ENCODE data around the gene NECAB3. TPM values are rescaled to one million over a fixed set of nuclear protein-coding genes. Genes with fewer than 3 reads are reported as not detected.
A peak's percentile ranks its signal among the peaks of the same experiment; 100 is the strongest.

The NECAB3 gene
- polyA plus RNA-seq, 1 of the 3 experiments (the other 2 are of a cell fraction), result 20.1 TPM

DNA sequence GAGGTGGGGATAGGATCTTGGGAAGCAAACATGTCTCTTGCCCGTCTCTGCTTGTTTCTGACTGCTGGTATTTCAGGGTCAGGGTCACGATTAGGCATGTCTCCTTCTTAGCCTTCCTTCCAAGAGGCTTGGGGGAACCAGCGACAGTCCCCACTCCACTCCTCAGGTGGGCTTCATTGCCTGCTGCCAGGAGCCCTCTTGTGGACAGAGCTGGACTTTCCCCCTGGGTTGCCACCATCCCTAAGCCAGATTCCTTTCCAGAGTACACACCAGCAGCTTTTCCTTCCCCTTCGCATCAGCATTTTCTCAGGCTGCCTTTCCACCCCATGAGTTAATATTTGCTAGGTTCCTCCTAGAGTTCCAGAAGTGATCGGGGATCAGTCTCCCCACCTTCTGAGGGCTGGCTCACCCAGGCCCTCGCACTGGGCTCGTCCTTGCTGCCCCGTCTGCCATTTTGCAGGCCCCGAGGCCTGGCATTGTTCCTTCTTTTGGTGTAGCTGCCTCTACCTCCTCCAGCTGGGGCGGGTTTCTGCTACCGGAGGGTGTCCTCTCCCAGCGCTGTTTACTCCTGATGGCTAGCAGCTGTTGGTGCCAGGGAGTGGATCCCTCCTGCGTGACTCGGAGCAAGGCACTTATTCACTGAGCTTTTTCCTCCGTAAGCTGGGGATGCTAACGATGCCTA is 20.9 kb downstream of the NECAB3 start (continued):
- TF ChIP-seq FOXM1 (IDR thresholded peaks at IDR 0.05; ENCODE audit: low read depth) (no peak), EZH2phosphoT487 (IDR thresholded peaks at IDR 0.05; ENCODE audit: borderline replicate concordance, low read depth) (no peak), JUND (IDR thresholded peaks at IDR 0.05) (no peak), USF1 (IDR thresholded peaks at IDR 0.05; ENCODE audit: borderline replicate concordance, low read depth) (no peak), FOXJ3 (CRISPR knock-in tag; IDR thresholded peaks at IDR 0.05) (no peak), RAD21 (IDR thresholded peaks at IDR 0.05; ENCODE audit: low read length) (peak; percentile 96)
- TF ChIP-seq, protein P1, sequence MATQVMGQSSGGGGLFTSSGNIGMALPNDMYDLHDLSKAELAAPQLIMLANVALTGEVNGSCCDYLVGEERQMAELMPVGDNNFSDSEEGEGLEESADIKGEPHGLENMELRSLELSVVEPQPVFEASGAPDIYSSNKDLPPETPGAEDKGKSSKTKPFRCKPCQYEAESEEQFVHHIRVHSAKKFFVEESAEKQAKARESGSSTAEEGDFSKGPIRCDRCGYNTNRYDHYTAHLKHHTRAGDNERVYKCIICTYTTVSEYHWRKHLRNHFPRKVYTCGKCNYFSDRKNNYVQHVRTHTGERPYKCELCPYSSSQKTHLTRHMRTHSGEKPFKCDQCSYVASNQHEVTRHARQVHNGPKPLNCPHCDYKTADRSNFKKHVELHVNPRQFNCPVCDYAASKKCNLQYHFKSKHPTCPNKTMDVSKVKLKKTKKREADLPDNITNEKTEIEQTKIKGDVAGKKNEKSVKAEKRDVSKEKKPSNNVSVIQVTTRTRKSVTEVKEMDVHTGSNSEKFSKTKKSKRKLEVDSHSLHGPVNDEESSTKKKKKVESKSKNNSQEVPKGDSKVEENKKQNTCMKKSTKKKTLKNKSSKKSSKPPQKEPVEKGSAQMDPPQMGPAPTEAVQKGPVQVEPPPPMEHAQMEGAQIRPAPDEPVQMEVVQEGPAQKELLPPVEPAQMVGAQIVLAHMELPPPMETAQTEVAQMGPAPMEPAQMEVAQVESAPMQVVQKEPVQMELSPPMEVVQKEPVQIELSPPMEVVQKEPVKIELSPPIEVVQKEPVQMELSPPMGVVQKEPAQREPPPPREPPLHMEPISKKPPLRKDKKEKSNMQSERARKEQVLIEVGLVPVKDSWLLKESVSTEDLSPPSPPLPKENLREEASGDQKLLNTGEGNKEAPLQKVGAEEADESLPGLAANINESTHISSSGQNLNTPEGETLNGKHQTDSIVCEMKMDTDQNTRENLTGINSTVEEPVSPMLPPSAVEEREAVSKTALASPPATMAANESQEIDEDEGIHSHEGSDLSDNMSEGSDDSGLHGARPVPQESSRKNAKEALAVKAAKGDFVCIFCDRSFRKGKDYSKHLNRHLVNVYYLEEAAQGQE (IDR thresholded peaks at IDR 0.05; ENCODE audit: low read depth, low read length), result no peak

GRCh38 chr20:33651562-33652048 is 22.6 kb downstream of the NECAB3 start:
- no peak overlapping the region for H3K4me3 ChIP-seq (ENCODE audit: low read depth in 2 of 2, low read length in 1 of 2)
- CTCF ChIA-PET, result interaction anchor here (0.6 to 9.2 kb wide), 8 partner anchors 15 to 282 kb away, joined by 3 to 114 read pairs (median 7); partner anchors contain the start of genes ACTL10 and C20orf144
- TF ChIP-seq GABPA (IDR thresholded peaks at IDR 0.05; ENCODE audit: low read depth) (no peak), MXI1 (IDR thresholded peaks at IDR 0.05; ENCODE audit: low read depth, low read length) (no peak), NRF1 (IDR thresholded peaks at IDR 0.05; ENCODE audit: low read depth, low read length) (no peak), NFIC (IDR thresholded peaks at IDR 0.05; ENCODE audit: borderline replicate concordance) (no peak), TAF1 (IDR thresholded peaks at IDR 0.05; ENCODE audit: borderline replicate concordance, low read depth, low read length) (no peak), SMC3 (IDR thresholded peaks at IDR 0.05; ENCODE audit: low read depth, low read length) (no peak), FOXM1 (IDR thresholded peaks at IDR 0.05; ENCODE audit: low read depth) (no peak), RFX5 (IDR thresholded peaks at IDR 0.05; ENCODE audit: low read length) (no peak), CTCF (IDR thresholded peaks at IDR 0.05) (no peak), FOSL2 (IDR thresholded peaks at IDR 0.05; ENCODE audit: borderline replicate concordance, low read depth) (no peak), RAD21 (IDR thresholded peaks at IDR 0.05; ENCODE audit: low read length) (no peak), SIN3A (IDR thresholded peaks at IDR 0.05; ENCODE audit: borderline replicate concordance, low read depth, low read length) (no peak), MEF2A (IDR thresholded peaks at IDR 0.05; ENCODE audit: borderline replicate concordance, low read depth) (no peak), ELF1 (IDR thresholded peaks at IDR 0.05) (no peak), RXRA (IDR thresholded peaks at IDR 0.05; ENCODE audit: borderline replicate concordance, low read depth) (no peak), EZH2phosphoT487 (IDR thresholded peaks at IDR 0.05; ENCODE audit: borderline replicate concordance, low read depth) (no peak)
- TF ChIP-seq, protein P2, sequence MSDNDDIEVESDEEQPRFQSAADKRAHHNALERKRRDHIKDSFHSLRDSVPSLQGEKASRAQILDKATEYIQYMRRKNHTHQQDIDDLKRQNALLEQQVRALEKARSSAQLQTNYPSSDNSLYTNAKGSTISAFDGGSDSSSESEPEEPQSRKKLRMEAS (IDR thresholded peaks at IDR 0.05; ENCODE audit: low read depth), result no peak
- TF ChIP-seq, protein P3, sequence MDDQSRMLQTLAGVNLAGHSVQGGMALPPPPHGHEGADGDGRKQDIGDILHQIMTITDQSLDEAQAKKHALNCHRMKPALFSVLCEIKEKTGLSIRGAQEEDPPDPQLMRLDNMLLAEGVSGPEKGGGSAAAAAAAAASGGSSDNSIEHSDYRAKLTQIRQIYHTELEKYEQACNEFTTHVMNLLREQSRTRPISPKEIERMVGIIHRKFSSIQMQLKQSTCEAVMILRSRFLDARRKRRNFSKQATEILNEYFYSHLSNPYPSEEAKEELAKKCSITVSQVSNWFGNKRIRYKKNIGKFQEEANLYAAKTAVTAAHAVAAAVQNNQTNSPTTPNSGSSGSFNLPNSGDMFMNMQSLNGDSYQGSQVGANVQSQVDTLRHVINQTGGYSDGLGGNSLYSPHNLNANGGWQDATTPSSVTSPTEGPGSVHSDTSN (IDR thresholded peaks at IDR 0.05), result no peak
- TF ChIP-seq, protein P4, sequence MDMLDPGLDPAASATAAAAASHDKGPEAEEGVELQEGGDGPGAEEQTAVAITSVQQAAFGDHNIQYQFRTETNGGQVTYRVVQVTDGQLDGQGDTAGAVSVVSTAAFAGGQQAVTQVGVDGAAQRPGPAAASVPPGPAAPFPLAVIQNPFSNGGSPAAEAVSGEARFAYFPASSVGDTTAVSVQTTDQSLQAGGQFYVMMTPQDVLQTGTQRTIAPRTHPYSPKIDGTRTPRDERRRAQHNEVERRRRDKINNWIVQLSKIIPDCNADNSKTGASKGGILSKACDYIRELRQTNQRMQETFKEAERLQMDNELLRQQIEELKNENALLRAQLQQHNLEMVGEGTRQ (IDR thresholded peaks at IDR 0.05; ENCODE audit: borderline replicate concordance, low read depth, low read length), result no peak

More at GRCh38 chr20:33651562-33652048, 22.6 kb downstream of the NECAB3 start:
- Histone ChIP-seq H4K20me1 (ENCODE audit: insufficient read depth) (peaks cover 24% of the 10 kb centered on the region), H3K27me3 (ENCODE audit: insufficient read depth) (no peaks in the 10 kb centered on the region), H3K79me2 (ENCODE audit: insufficient read depth) (no peaks in the 10 kb centered on the region), H3F3A (replicated peaks; ENCODE audit: insufficient read depth) (peaks cover 23% of the 10 kb centered on the region), H3K9me3 (no peaks in the 10 kb centered on the region), H3K4me1 (ENCODE audit: control insufficient read depth in 1 of 2, insufficient read depth in 2 of 2, low read depth in 1 of 2, low read length in 1 of 2) (peaks cover 13 to 51% of the 10 kb centered on the region in 2 experiments; a peak in 3 of 4 replicates), H3K36me3 (replicated peaks in 1 of 2; ENCODE audit: control insufficient read depth in 1 of 2, insufficient read depth in 2 of 2, low read length in 1 of 2) (no peaks in the 10 kb centered on the region), H2AFZ (ENCODE audit: low read depth) (no peak overlapping the region), H3K27ac (ENCODE audit: low read depth in 2 of 2, low read length in 1 of 2) (peak overlapping the region in 1 of 2 experiments; percentile 50; a peak in 1 of 4 replicates), H3K9ac (no peak overlapping the region), H3K9me2 (no peaks in the 10 kb centered on the region), H3K4me2 (no peak overlapping the region)
- 93% methylated on average over 13 of the region's 13 CpGs for WGBS (ENCODE audit: low lambda C conversion rate)
- POLR2A ChIA-PET, result interaction anchor here (0.9 kb wide), 1 partner anchor 15 kb away, joined by 3 read pairs; the partner anchor contains the start of gene ACTL10
- no peak for DNase-seq
